Natural killer cell (primary cell): ENCODE measurements around the gene SAA2. TPM values are rescaled to one million over a fixed set of nuclear protein-coding genes. Genes with fewer than 3 reads are reported as not detected.

ENCODE experiments used
- ATAC-seq, 3 donors: fragments of 150-1000 bp in 2 of 3; fragments of 200-7000 bp in 1 of 3; cut with Tn5 transposase; 1 replicate in 1 of 3; 2 replicates in 2 of 3; pipeline ENCODE4 v1.10.0; 2021; ENCODE audit warnings: mild to moderate bottlenecking in 2 of 3, moderate library complexity in 2 of 3
- DNase-seq, 2 donors: peaks; one replicate each; pipeline versions ENCODE4 v3.0.0 to v3.0.0-alpha.2; 2013 to 2021; ENCODE audit warnings: mixed read lengths in 1 of 2
- H3K27ac ChIP-seq: one replicate; pipeline ENCODE4 v1.5.1; 2013; ENCODE audit warnings: mild to moderate bottlenecking, low read length
- H3K27me3 ChIP-seq: one replicate; pipeline ENCODE4 v1.6.1; 2013; ENCODE audit warnings: low read length; ENCODE audit not compliant: control insufficient read depth, insufficient read depth
- H3K36me3 ChIP-seq: one replicate; pipeline ENCODE4 v1.6.1; 2013; ENCODE audit warnings: low read length; ENCODE audit not compliant: control insufficient read depth, insufficient read depth
- H3K4me1 ChIP-seq: one replicate; pipeline ENCODE4 v1.6.1; 2013; ENCODE audit warnings: low read length; ENCODE audit not compliant: control insufficient read depth, insufficient read depth
- H3K4me3 ChIP-seq: one replicate; pipeline ENCODE4 v1.5.1; 2013; ENCODE audit warnings: low read length
- H3K9me3 ChIP-seq: one replicate; pipeline ENCODE4 v1.6.1; 2013; ENCODE audit warnings: low read length; ENCODE audit not compliant: control insufficient read depth, insufficient read depth
- H3K27ac Mint-ChIP-seq, 2 donors: one replicate each; pipeline ENCODE4 v1.8.0; 2022; ENCODE audit warnings: mild to moderate bottlenecking in 2 of 2, mixed read lengths in 2 of 2, moderate library complexity in 1 of 2
- H3K27me3 Mint-ChIP-seq, 2 donors: one replicate each; pipeline ENCODE4 v1.8.0; 2022; ENCODE audit warnings: low read depth in 2 of 2, mixed read lengths in 2 of 2
- H3K36me3 Mint-ChIP-seq: one replicate; pipeline ENCODE4 v1.8.0; 2022; ENCODE audit warnings: mixed read lengths
- H3K4me1 Mint-ChIP-seq, 2 donors: one replicate each; pipeline ENCODE4 v1.8.0; 2022; ENCODE audit warnings: mixed read lengths in 2 of 2
- H3K4me3 Mint-ChIP-seq: one replicate; pipeline ENCODE4 v1.8.0; 2022; ENCODE audit warnings: mild to moderate bottlenecking, moderate library complexity, mixed read lengths
- H3K9me3 Mint-ChIP-seq, 2 donors: one replicate each; pipeline ENCODE4 v1.8.0; 2022; ENCODE audit warnings: mixed read lengths in 2 of 2
- WGBS: methylation state at CpG from one replicate; pipeline ENCODE4 v1.1.7; 2013; ENCODE audit warnings: missing lambda C conversion rate; ENCODE audit not compliant: insufficient coverage; 5-methylcytosine and 5-hydroxymethylcytosine counted together
- intact Hi-C: fragments of 100-400 bp; cut with micrococcal nuclease; formaldehyde crosslinking; loops from one replicate; pipeline ENCODE4 v1.14.2; 2022
- total RNA-seq, 4 donors: library from RNA; stranded (reverse); fragments of 120-200 nt in 1 of 4; gene quantifications; one replicate each; pipeline versions ENCODE4 v1.2.3 to v1.2.4, GENCODE V29; 2013 to 2022
- TF ChIP-seq, protein P1 (sequence below): fragments of 200-600 bp; IDR thresholded peaks from one replicate; pipeline ENCODE4 v1.8.0; 2022; ENCODE audit warnings: antibody characterized with exemption

The SAA2 gene
- total RNA-seq, 3 donors from 2014 or later (not counting 1 experiment from before 2014, with no cell fraction given): not detected

- Mint-ChIP-seq H3K4me3 (no peak overlapping the region), H3K4me1 (peaks cover 0 to 5% of the 10 kb centered on the region in 2 donors), H3K9me3 (no peaks in the 10 kb centered on the region), H3K27ac (no peak overlapping the region), H3K27me3 (peaks cover 0 to 3% of the 10 kb centered on the region in 2 donors), H3K36me3 (no peaks in the 10 kb centered on the region)
- no peak overlapping the region for H3K4me3 ChIP-seq
- intact Hi-C loops: no loop called here
- peaks cover 3% of the 10 kb centered on the region for H3K4me1 ChIP-seq
- no peaks in the 10 kb centered on the region for H3K36me3 ChIP-seq
- no peaks in the 10 kb centered on the region for H3K9me3 ChIP-seq
- ATAC-seq (no peak), DNase-seq (no peak)
- no peak overlapping the region for H3K27ac ChIP-seq
- H3K27me3 ChIP-seq: no peaks in the 10 kb centered on the region
- TF ChIP-seq, protein P1, sequence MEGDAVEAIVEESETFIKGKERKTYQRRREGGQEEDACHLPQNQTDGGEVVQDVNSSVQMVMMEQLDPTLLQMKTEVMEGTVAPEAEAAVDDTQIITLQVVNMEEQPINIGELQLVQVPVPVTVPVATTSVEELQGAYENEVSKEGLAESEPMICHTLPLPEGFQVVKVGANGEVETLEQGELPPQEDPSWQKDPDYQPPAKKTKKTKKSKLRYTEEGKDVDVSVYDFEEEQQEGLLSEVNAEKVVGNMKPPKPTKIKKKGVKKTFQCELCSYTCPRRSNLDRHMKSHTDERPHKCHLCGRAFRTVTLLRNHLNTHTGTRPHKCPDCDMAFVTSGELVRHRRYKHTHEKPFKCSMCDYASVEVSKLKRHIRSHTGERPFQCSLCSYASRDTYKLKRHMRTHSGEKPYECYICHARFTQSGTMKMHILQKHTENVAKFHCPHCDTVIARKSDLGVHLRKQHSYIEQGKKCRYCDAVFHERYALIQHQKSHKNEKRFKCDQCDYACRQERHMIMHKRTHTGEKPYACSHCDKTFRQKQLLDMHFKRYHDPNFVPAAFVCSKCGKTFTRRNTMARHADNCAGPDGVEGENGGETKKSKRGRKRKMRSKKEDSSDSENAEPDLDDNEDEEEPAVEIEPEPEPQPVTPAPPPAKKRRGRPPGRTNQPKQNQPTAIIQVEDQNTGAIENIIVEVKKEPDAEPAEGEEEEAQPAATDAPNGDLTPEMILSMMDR: no peak
- WGBS: 95% methylated on average over 12 of the region's 14 CpGs
These were observed 13.3 kb upstream of the SAA2 start for GRCh38 chr11:18261721-18262120.

DNA sequence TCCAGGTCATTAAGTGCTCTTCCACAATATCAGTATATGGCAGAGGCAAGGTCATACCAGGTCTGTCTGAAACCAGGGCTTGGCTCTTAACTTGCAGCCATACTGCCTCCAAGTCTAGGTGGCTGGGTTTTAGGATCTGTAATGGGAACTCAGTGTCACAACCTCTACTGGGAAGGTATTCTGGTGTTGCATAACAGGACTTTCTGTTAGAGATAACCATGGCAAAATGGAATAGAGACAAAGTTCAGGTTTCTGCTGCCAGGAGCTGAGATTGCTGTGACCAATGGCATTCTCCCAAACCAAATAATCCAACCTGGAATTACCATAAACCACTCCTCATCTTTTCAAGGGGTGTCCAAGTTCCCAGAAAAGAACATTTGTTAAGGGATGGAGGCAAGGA, 10.8 kb upstream of the SAA2 start:
- no peaks in the 10 kb centered on the region for H3K9me3 Mint-ChIP-seq
- peaks cover 0 to 6% of the 10 kb centered on the region in 2 donors for H3K27me3 Mint-ChIP-seq
- intact Hi-C loops: no loop called here
- H3K4me3 Mint-ChIP-seq: no peak overlapping the region
- H3K4me3 ChIP-seq: no peak overlapping the region
- no peaks in the 10 kb centered on the region for H3K4me1 Mint-ChIP-seq
- no peaks in the 10 kb centered on the region for H3K4me1 ChIP-seq
- no peak overlapping the region for H3K27ac Mint-ChIP-seq
- TF ChIP-seq, protein P1: no peak
- ATAC-seq: no peak
- H3K27me3 ChIP-seq: no peaks in the 10 kb centered on the region
- no peak for DNase-seq
- no peaks in the 10 kb centered on the region for H3K36me3 ChIP-seq
- H3K27ac ChIP-seq: no peak overlapping the region
- no peaks in the 10 kb centered on the region for H3K9me3 ChIP-seq
- no peaks in the 10 kb centered on the region for H3K36me3 Mint-ChIP-seq

- intact Hi-C loops: no loop called here
- H3K9me3 Mint-ChIP-seq: no peaks in the 10 kb centered on the region
- H3K4me1 ChIP-seq: no peaks in the 10 kb centered on the region
- H3K36me3 ChIP-seq: no peaks in the 10 kb centered on the region
- H3K27me3 Mint-ChIP-seq: peaks cover 0 to 6% of the 10 kb centered on the region in 2 donors
- H3K4me3 ChIP-seq: no peak overlapping the region
- no peak overlapping the region for H3K4me3 Mint-ChIP-seq
- H3K9me3 ChIP-seq: no peaks in the 10 kb centered on the region
- no peaks in the 10 kb centered on the region for H3K36me3 Mint-ChIP-seq
- H3K27ac Mint-ChIP-seq: no peak overlapping the region
- TF ChIP-seq, protein P1: no peak
- no peak overlapping the region for H3K27ac ChIP-seq
- ATAC-seq (no peak), DNase-seq (no peak)
- no peaks in the 10 kb centered on the region for H3K4me1 Mint-ChIP-seq
- WGBS: 62% methylated on average over 2 of the region's 2 CpGs
- H3K27me3 ChIP-seq: no peaks in the 10 kb centered on the region
These were observed 6.4 kb upstream of the SAA2 start for GRCh38 chr11:18254781-18255361.

DNA sequence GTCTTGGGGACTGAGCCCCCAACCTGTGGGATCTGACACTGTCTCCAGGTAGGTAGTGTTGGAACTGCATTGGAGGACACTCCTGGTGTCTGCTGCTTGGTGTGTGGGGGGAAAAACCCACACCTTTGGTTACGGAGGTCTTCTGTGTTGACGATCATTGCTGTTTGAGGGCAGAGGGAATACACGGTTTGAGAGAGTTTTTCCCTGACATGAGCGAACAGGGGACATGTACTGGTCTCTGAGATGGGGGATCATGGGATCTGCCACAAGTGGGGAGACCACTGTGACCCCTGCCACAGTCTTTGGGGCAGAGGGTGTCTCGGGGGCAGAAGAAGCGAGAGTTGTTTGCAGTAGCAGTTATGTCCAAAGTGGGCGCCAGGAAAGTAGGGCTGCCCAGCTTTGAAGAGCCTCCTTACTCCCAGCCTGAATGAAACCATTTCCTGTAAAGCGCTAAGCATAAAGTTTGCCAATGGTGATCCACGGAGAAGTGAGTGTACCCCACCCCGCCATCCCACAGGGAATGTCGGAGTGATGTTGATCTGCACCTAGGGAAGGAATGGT, 5.4 kb upstream of the SAA2 start:
- H3K27me3 Mint-ChIP-seq: peaks cover 0 to 6% of the 10 kb centered on the region in 2 donors

More for the DNA sequence above, 5.4 kb upstream of the SAA2 start:
- ATAC-seq: no peak
- H3K4me1 Mint-ChIP-seq: no peaks in the 10 kb centered on the region
- H3K9me3 Mint-ChIP-seq: no peaks in the 10 kb centered on the region
- TF ChIP-seq, protein P1: no peak
- H3K27me3 ChIP-seq: no peaks in the 10 kb centered on the region
- H3K36me3 Mint-ChIP-seq: no peaks in the 10 kb centered on the region
- WGBS: 78% methylated on average over 11 of the region's 11 CpGs
- no peaks in the 10 kb centered on the region for H3K4me1 ChIP-seq
- H3K4me3 ChIP-seq: no peak overlapping the region
- H3K27ac Mint-ChIP-seq: no peak overlapping the region
- H3K9me3 ChIP-seq: no peaks in the 10 kb centered on the region
- H3K4me3 Mint-ChIP-seq: no peak overlapping the region
- H3K36me3 ChIP-seq: no peaks in the 10 kb centered on the region
- DNase-seq: no peak
- no peak overlapping the region for H3K27ac ChIP-seq
- intact Hi-C loops: no loop called here
